ENCODE data around the gene DCC.

GRCh38 chr18:53426666-53427184 lies 1086.7 kb downstream of the DCC start:
- no peak for TF ChIP-seq CTCF (IDR thresholded peaks at IDR 0.05)
- TF ChIP-seq EP300 (IDR thresholded peaks at IDR 0.05): no peak
- TF ChIP-seq POLR2A (IDR thresholded peaks at IDR 0.05): no peak

All from tibial nerve (tissue), 4 donors.